Breast epithelium (tissue), 3 donors: ENCODE results near the gene OR5K1.

Source experiments
- POLR2A ChIP-seq: fragments of 450-650 bp; IDR thresholded peaks from one replicate; pipeline ENCODE4 v1.6.1; 2016; ENCODE audit warnings: antibody characterized with exemption, mild to moderate bottlenecking, moderate library complexity
- POLR2AphosphoS5 ChIP-seq, 3 donors: sonication (generic); formaldehyde crosslinking; IDR thresholded peaks; one replicate each; pipeline ENCODE4 v1.6.1; 2017; ENCODE audit warnings: antibody characterized with exemption in 3 of 3
- TF ChIP-seq, protein P1 (sequence below), 3 donors: fragments of 450-650 bp; IDR thresholded peaks; one replicate each; pipeline ENCODE4 v1.5.1; 2016 to 2017; ENCODE audit warnings: antibody characterized with exemption in 3 of 3, mild to moderate bottlenecking in 3 of 3, moderate library complexity in 3 of 3

DNA sequence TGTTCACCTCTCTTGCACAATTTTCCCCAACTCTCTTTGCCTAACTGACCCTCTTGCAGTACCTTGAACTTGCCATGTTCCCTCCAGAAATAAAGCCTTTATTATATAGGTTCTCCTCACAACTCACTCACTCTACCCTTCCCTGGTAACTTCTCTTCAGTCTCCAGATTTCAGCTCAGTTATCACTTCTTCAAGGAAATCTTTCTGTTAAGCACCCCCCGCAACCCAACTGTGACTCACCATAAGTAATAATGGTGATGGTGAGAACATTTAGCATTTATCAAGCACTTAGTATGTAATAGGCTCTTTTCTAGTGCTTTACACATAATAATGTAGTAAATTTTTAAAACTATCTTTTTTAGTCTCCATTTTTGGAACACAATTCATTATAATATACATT lies 8.1 kb upstream of the OR5K1 start:
- TF ChIP-seq, protein P1, sequence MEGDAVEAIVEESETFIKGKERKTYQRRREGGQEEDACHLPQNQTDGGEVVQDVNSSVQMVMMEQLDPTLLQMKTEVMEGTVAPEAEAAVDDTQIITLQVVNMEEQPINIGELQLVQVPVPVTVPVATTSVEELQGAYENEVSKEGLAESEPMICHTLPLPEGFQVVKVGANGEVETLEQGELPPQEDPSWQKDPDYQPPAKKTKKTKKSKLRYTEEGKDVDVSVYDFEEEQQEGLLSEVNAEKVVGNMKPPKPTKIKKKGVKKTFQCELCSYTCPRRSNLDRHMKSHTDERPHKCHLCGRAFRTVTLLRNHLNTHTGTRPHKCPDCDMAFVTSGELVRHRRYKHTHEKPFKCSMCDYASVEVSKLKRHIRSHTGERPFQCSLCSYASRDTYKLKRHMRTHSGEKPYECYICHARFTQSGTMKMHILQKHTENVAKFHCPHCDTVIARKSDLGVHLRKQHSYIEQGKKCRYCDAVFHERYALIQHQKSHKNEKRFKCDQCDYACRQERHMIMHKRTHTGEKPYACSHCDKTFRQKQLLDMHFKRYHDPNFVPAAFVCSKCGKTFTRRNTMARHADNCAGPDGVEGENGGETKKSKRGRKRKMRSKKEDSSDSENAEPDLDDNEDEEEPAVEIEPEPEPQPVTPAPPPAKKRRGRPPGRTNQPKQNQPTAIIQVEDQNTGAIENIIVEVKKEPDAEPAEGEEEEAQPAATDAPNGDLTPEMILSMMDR (IDR thresholded peaks at IDR 0.05), result no peak
- TF ChIP-seq POLR2A (no peak), POLR2AphosphoS5 (IDR thresholded peaks at IDR 0.05) (no peak)
